HepG2 (cell line): ENCODE measurements around the gene PHYHIPL. TPM values are rescaled to one million over a fixed set of nuclear protein-coding genes. Genes with fewer than 3 reads are reported as not detected.
A peak's percentile ranks its signal among the peaks of the same experiment; 100 is the strongest.

Experiments
- ATAC-seq: fragments of 200-7000 bp; cut with Tn5 transposase; 3 replicates; pipeline ENCODE4 v1.9.1; 2020; ENCODE audit warnings: mild to moderate bottlenecking, moderate library complexity
- BruUV-seq: library from RNA; stranded (reverse); fragments of 400-500 nt; replicated peaks from 2 replicates; lab custom pipeline; 2021; lab: Mats Ljungman, UMichigan
- CTCF ChIA-PET: fragments of 300-600 bp; formaldehyde crosslinking; extraction: SDS; loops from one replicate; lab custom pipeline; 2021; ENCODE audit warnings: low total read pairs, inconsistent platforms, low intra/inter-chr PET ratio; lab: Yijun Ruan, JAX
- POLR2A ChIA-PET: fragments of 350-600 bp; sonication (Branson Sonifier 250); formaldehyde crosslinking; loops from one replicate; lab custom pipeline; 2020; ENCODE audit warnings: antibody characterized with exemption, inconsistent platforms; lab: Yijun Ruan, JAX
- DNase-seq: peaks from one replicate; pipeline ENCODE4 v3.0.0-alpha.2; 2015; ENCODE audit warnings: low spot score
- FAIRE-seq: peaks from 3 replicates; lab custom pipeline; 2011; peaks lifted over from hg19 to GRCh38; lab: Jason Lieb, UNC
- H2AFZ ChIP-seq: one replicate; pipeline ENCODE4 v1.6.1; 2011; ENCODE audit warnings: low read length, inconsistent platforms
- H3K27ac ChIP-seq: fragments of 300-600 bp; 3 replicates; pipeline ENCODE4 v1.8.0; 2011; ENCODE audit warnings: mixed run types, mild to moderate bottlenecking, mixed read lengths, low read length, inconsistent platforms; ENCODE audit not compliant: insufficient read depth; ENCODE audit errors: extremely low read length
- H3K27me3 ChIP-seq, 2 experiments: fragments of 200-600 bp in 1 of 2; 2 replicates in 1 of 2; 3 replicates in 1 of 2; pipeline versions ENCODE4 v1.6.0 to v1.8.0; 2011; ENCODE audit warnings: low read length in 2 of 2, mild to moderate bottlenecking in 2 of 2, moderate library complexity in 2 of 2, inconsistent platforms in 1 of 2; ENCODE audit not compliant: insufficient read depth in 2 of 2, control insufficient read depth in 1 of 2
- H3K36me3 ChIP-seq, 2 experiments: fragments of 200-600 bp in 1 of 2; replicated peaks in 1 of 2; 2 replicates in 1 of 2; 3 replicates in 1 of 2; pipeline versions ENCODE4 v1.5.1 to v1.8.0; 2011; ENCODE audit warnings: low read length in 2 of 2, inconsistent platforms in 1 of 2; ENCODE audit not compliant: insufficient read depth in 2 of 2, control insufficient read depth in 1 of 2
- H3K4me1 ChIP-seq: 2 replicates; pipeline ENCODE4 v1.5.1; 2012; ENCODE audit warnings: low read length, inconsistent platforms; ENCODE audit not compliant: insufficient read depth
- H3K4me2 ChIP-seq: 2 replicates; pipeline ENCODE4 v1.6.0; 2011; ENCODE audit warnings: low read depth, low read length, inconsistent platforms
- H3K4me3 ChIP-seq, 3 experiments: fragments of 200-600 bp in 1 of 3; sonication (generic), shearing (Covaris generic) in 1 of 3; replicated peaks in 1 of 3; 2 replicates each; pipeline ENCODE4 v1.5.1; 2011 to 2016; ENCODE audit warnings: low read length in 3 of 3, inconsistent platforms in 2 of 3, low read depth in 2 of 3, mild to moderate bottlenecking in 2 of 3, control low read depth in 1 of 3, mixed read lengths in 1 of 3; ENCODE audit not compliant: insufficient read depth in 1 of 3
- H3K79me2 ChIP-seq: one replicate; pipeline ENCODE4 v1.6.1; 2011; ENCODE audit warnings: low read length, inconsistent platforms; ENCODE audit not compliant: insufficient read depth
- H3K9ac ChIP-seq: 2 replicates; pipeline ENCODE4 v1.6.0; 2011; ENCODE audit warnings: mild to moderate bottlenecking, low read depth, low read length, inconsistent platforms; ENCODE audit not compliant: insufficient read depth
- H3K9me3 ChIP-seq: 2 replicates; pipeline ENCODE4 v1.5.1; 2012; ENCODE audit warnings: mild to moderate bottlenecking, low read length
- H4K20me1 ChIP-seq: 2 replicates; pipeline ENCODE4 v1.6.0; 2011; ENCODE audit warnings: inconsistent platforms, mild to moderate bottlenecking, low read length, moderate library complexity; ENCODE audit not compliant: insufficient read depth
- CERS6 ChIP-seq: sonication (generic); formaldehyde crosslinking; IDR thresholded peaks from 2 replicates; pipeline ENCODE4 v1.5.0; 2020; ENCODE audit warnings: missing genetic modification reagents
- EP300 ChIP-seq, 3 experiments: sonication (generic) in 1 of 3; formaldehyde crosslinking in 1 of 3; IDR thresholded peaks; 2 replicates each; pipeline versions ENCODE4 v1.5.1 to v1.6.1; 2011 to 2020; ENCODE audit warnings: low read depth in 2 of 3, low read length in 2 of 3, borderline replicate concordance in 1 of 3, improper control_type of control experiment in 1 of 3, mild to moderate bottlenecking in 1 of 3, missing genetic modification reagents in 1 of 3, moderate library complexity in 1 of 3
- HBP1 ChIP-seq: IDR thresholded peaks from 2 replicates; pipeline ENCODE4 v1.6.1; 2016; ENCODE audit warnings: low read depth, control low read depth
- HOMEZ ChIP-seq: IDR thresholded peaks from 2 replicates; pipeline ENCODE4 v1.6.1; 2016; ENCODE audit warnings: low read depth
- KLF9 ChIP-seq: IDR thresholded peaks from 2 replicates; pipeline ENCODE4 v1.6.1; 2016; ENCODE audit warnings: low read depth
- MIER2 ChIP-seq: IDR thresholded peaks from 2 replicates; pipeline ENCODE4 v1.6.1; 2016; ENCODE audit warnings: missing biosample characterization, missing genetic modification reagents
- MTA3 ChIP-seq: sonication (generic); formaldehyde crosslinking; IDR thresholded peaks from 2 replicates; pipeline ENCODE4 v1.4.0; 2020; ENCODE audit warnings: missing genetic modification reagents
- PREB ChIP-seq: sonication (generic); formaldehyde crosslinking; IDR thresholded peaks from 2 replicates; pipeline ENCODE4 v1.4.0; 2020; ENCODE audit warnings: missing genetic modification reagents
- RAD21 ChIP-seq: fragments of 450-650 bp; formaldehyde crosslinking; IDR thresholded peaks from 2 replicates; pipeline ENCODE4 v1.5.0; 2020; ENCODE audit warnings: mild to moderate bottlenecking
- REPIN1 ChIP-seq: sonication (generic); formaldehyde crosslinking; IDR thresholded peaks from 2 replicates; pipeline ENCODE4 v1.8.0; 2022; ENCODE audit warnings: missing genetic modification reagents, low read depth, mild to moderate bottlenecking, borderline replicate concordance
- SAP130 ChIP-seq: IDR thresholded peaks from 2 replicates; pipeline ENCODE4 v1.6.1; 2016; ENCODE audit warnings: low read depth
- SIX1 ChIP-seq: sonication (generic); formaldehyde crosslinking; IDR thresholded peaks from 2 replicates; pipeline ENCODE4 v1.4.0; 2020; ENCODE audit warnings: missing genetic modification reagents, borderline replicate concordance
- SOX6 ChIP-seq, 2 experiments: fragments of 450-650 bp in 1 of 2; sonication (generic) in 1 of 2; formaldehyde crosslinking in 1 of 2; IDR thresholded peaks; 2 replicates each; pipeline versions ENCODE4 v1.4.0 to v1.6.1; 2017 to 2020; ENCODE audit warnings: antibody characterized with exemption in 1 of 2, mild to moderate bottlenecking in 1 of 2, missing genetic modification reagents in 1 of 2
- TAF15 ChIP-seq: fragments of 200-400 bp; formaldehyde crosslinking; IDR thresholded peaks from one replicate; pipeline ENCODE4 v1.6.1; 2018; ENCODE audit warnings: mild to moderate bottlenecking, low read depth, low read length; ENCODE audit not compliant: poor library complexity, severe bottlenecking
- ZBTB38 ChIP-seq: sonication (generic); formaldehyde crosslinking; IDR thresholded peaks from 2 replicates; pipeline ENCODE4 v1.5.1; 2020; ENCODE audit warnings: mild to moderate bottlenecking, missing genetic modification reagents
- ZNF101 ChIP-seq: sonication (generic); formaldehyde crosslinking; IDR thresholded peaks from 2 replicates; pipeline ENCODE4 v1.4.0; 2020; ENCODE audit warnings: mild to moderate bottlenecking, low read depth, missing genetic modification reagents, borderline replicate concordance
- ZNF207 ChIP-seq: fragments of 450-650 bp; IDR thresholded peaks from 2 replicates; pipeline ENCODE4 v1.6.1; 2016; ENCODE audit warnings: antibody characterized with exemption, borderline replicate concordance
- ZNF225 ChIP-seq: sonication (generic); formaldehyde crosslinking; IDR thresholded peaks from 2 replicates; pipeline ENCODE4 v1.4.0; 2020; ENCODE audit warnings: mild to moderate bottlenecking, missing genetic modification reagents
- ZNF274 ChIP-seq: sonication (generic); formaldehyde crosslinking; IDR thresholded peaks from 2 replicates; pipeline ENCODE4 v1.5.1; 2020; ENCODE audit warnings: mild to moderate bottlenecking, missing genetic modification reagents
- ZSCAN31 ChIP-seq: sonication (generic); formaldehyde crosslinking; IDR thresholded peaks from 2 replicates; pipeline ENCODE4 v1.5.0; 2020; ENCODE audit warnings: low read depth, mild to moderate bottlenecking, missing genetic modification reagents
- WGBS: methylation state at CpG from one replicate; pipeline ENCODE4 v1.1.6; 2017; ENCODE audit warnings: low lambda C conversion rate; 5-methylcytosine and 5-hydroxymethylcytosine counted together
- in situ Hi-C: cut with HindIII; loops from 2 replicates; pipeline ENCODE4 v1.10.0; 2017; ENCODE audit warnings: low pct_unique_long_range_greater_than_20kb; ENCODE audit not compliant: extremely low pct_ligation_motif_present
- intact Hi-C: fragments of 100-400 bp; cut with micrococcal nuclease; formaldehyde crosslinking; loops from one replicate; pipeline ENCODE4 v1.10.0; 2022; ENCODE audit not compliant: unreplicated experiment
- polyA plus RNA-seq, 8 experiments: library from polyadenylated mRNA; depleted of rRNA in 3 of 8; stranded (reverse) in 7 of 8; unstranded in 1 of 8; fragments of >200 nt; fragmentation: Illumina TruSeq in 4 of 8; extraction: Trizol in 4 of 8; gene quantifications; 2 replicates each; pipeline versions ENCODE4 v1.2.1 to v1.2.3, GENCODE V29; 2011 to 2016; ENCODE audit warnings: low read depth in 4 of 8, missing spikeins in 1 of 8, mixed read lengths in 1 of 8; ENCODE audit not compliant: insufficient read depth in 1 of 8
- total RNA-seq, 5 experiments: library from RNA; depleted of rRNA; stranded (reverse); fragments of >200 nt; fragmentation: Illumina TruSeq; extraction: Trizol; gene quantifications; 2 replicates each; pipeline ENCODE4 v1.2.3, GENCODE V29; 2016; ENCODE audit warnings: low read depth in 1 of 5

PHYHIPL gene
- total and polyA plus RNA-seq, 2 of the 13 experiments (the other 11 are each of a cell fraction or from before 2014, with no cell fraction given), result 40.6 to 78.5 TPM

- H3K4me3 ChIP-seq, result peak overlapping the region; percentile 67 to 89 (median 74)
- H3K4me1 ChIP-seq, result peaks cover 31% of the 10 kb centered on the region
- H3K4me2 ChIP-seq, result peak overlapping the region; percentile 74
- peaks cover 41% of the 10 kb centered on the region for H4K20me1 ChIP-seq
- DNase-seq, result peak; percentile 88
- FAIRE-seq, result peak; percentile 69
- BruUV-seq, result no TSS peak
- intact Hi-C loops, result loop anchor here (1.0 to 5.0 kb wide), 4 partner anchors 41 to 399 kb away; no protein-coding TSS in a partner anchor
- H2AFZ ChIP-seq, result no peak overlapping the region
- H3K27me3 ChIP-seq, result no peaks in the 10 kb centered on the region; a peak in 1 of 5 replicates
- H3K79me2 ChIP-seq, result peaks cover 81% of the 10 kb centered on the region
- POLR2A ChIA-PET, result interaction anchor here (0.8 to 1.3 kb wide), 2 partner anchors 108 to 214 kb away, joined by 3 to 4 read pairs; no protein-coding TSS in a partner anchor
- ATAC-seq, result peak; percentile 64
- H3K9ac ChIP-seq, result peak overlapping the region; percentile 64
- H3K9me3 ChIP-seq, result no peaks in the 10 kb centered on the region
- CTCF ChIA-PET, result interaction anchor here (0.7 to 3.3 kb wide), 3 partner anchors 218 to 229 kb away, joined by 3 to 28 read pairs (median 3); no protein-coding TSS in a partner anchor
- in situ Hi-C loops, result no loop called here
- H3K36me3 ChIP-seq, result no peaks in the 10 kb centered on the region; a peak in 1 of 5 replicates
- H3K27ac ChIP-seq, result peak overlapping the region; percentile 51
- WGBS, result 0% methylated on average over 2 of the region's 2 CpGs
- TF ChIP-seq MTA3 (CRISPR knock-in tag) (no peak), KLF9 (CRISPR knock-in tag) (no peak), PREB (CRISPR knock-in tag) (no peak), ZSCAN31 (CRISPR knock-in tag) (no peak), TAF15 (no peak), SOX6 (IDR thresholded peaks at IDR 0.05) (no peak), SOX6 (CRISPR knock-in tag; IDR thresholded peaks at IDR 0.05) (peak; percentile 25; the same call in 1 of the 2 replicates), HOMEZ (CRISPR knock-in tag) (peak; percentile 53; the same call in 1 of the 2 replicates), HBP1 (CRISPR knock-in tag) (peak; percentile 54; the same call in 1 of the 2 replicates), ZNF225 (no peak), SIX1 (no peak), MIER2 (CRISPR knock-in tag) (no peak), CERS6 (CRISPR knock-in tag) (no peak), REPIN1 (no peak), ZBTB38 (CRISPR knock-in tag) (no peak), RAD21 (CRISPR knock-in tag) (peak; percentile 79), SAP130 (CRISPR knock-in tag) (peak; percentile 69), ZNF207 (no peak), ZNF274 (CRISPR knock-in tag) (no peak), ZNF101 (no peak), EP300 (IDR thresholded peaks at IDR 0.05; ENCODE audit: low read depth in 2 of 2, low read length in 2 of 2) (0 out of 4 replicates have a peak, but pooled peaks of 1 of the 2 experiments have one; percentile 8), EP300 (CRISPR knock-in tag; IDR thresholded peaks at IDR 0.05; ENCODE audit: borderline replicate concordance) (no peak)
Measured at GRCh38 chr10:59181668-59182067, 5.2 kb downstream of the PHYHIPL start.
